PC-3 (cell line): ENCODE data around the gene MSH2. TPM values are rescaled to one million over a fixed set of nuclear protein-coding genes. Genes with fewer than 3 reads are reported as not detected.

Experiments
- ATAC-seq: fragments of 200-7000 bp; cut with Tn5 transposase; 2 replicates; pipeline ENCODE4 v1.9.1; 2020; ENCODE audit warnings: mild to moderate bottlenecking, moderate library complexity
- BruUV-seq: library from RNA; stranded (reverse); fragments of 400-500 nt; replicated peaks from 2 replicates; lab custom pipeline; 2021; lab: Mats Ljungman, UMichigan
- CTCF ChIA-PET: fragments of 300-600 bp; sonication (Branson Sonifier 250); formaldehyde crosslinking; loops from one replicate; lab custom pipeline; 2022; ENCODE audit warnings: antibody characterized with exemption; lab: Charles Lee
- POLR2A ChIA-PET: fragments of 300-600 bp; sonication (Branson Sonifier 250); formaldehyde crosslinking; loops from one replicate; lab custom pipeline; 2022; ENCODE audit warnings: antibody characterized with exemption; ENCODE audit not compliant: unreplicated experiment; lab: Charles Lee
- DNase-seq: peaks from one replicate; pipeline ENCODE4 v3.0.0-alpha.2; 2015
- H2AFZ ChIP-seq: fragments of 300-600 bp; sonication (generic); 2 replicates; pipeline ENCODE4 v1.6.0; 2016; ENCODE audit warnings: antibody characterized with exemption, low read length
- H3F3A ChIP-seq: fragments of 300-600 bp; sonication (generic); one replicate; pipeline ENCODE4 v1.6.0; 2017; ENCODE audit warnings: antibody characterized with exemption, low read length, control low read depth, mild to moderate bottlenecking; ENCODE audit not compliant: unreplicated experiment
- H3K27ac ChIP-seq: fragments of 300-600 bp; sonication (generic); 2 replicates; pipeline ENCODE4 v1.5.1; 2016; ENCODE audit warnings: mild to moderate bottlenecking, low read length
- H3K27me3 ChIP-seq: fragments of 300-600 bp; sonication (generic); 2 replicates; pipeline ENCODE4 v1.6.1; 2016; ENCODE audit warnings: low read length, mixed read lengths
- H3K36me3 ChIP-seq: fragments of 300-600 bp; sonication (generic); 2 replicates; pipeline ENCODE4 v1.6.1; 2016; ENCODE audit warnings: low read depth, mixed run types, low read length, mixed read lengths
- H3K4me1 ChIP-seq: fragments of 300-600 bp; sonication (generic); 2 replicates; pipeline ENCODE4 v1.5.1; 2016; ENCODE audit warnings: low read length; ENCODE audit not compliant: insufficient read depth
- H3K4me2 ChIP-seq: fragments of 300-600 bp; sonication (generic); 2 replicates; pipeline ENCODE4 v1.6.0; 2016; ENCODE audit warnings: low read length
- H3K4me3 ChIP-seq: fragments of 300-600 bp; sonication (generic); 2 replicates; pipeline ENCODE4 v1.5.1; 2016; ENCODE audit warnings: mild to moderate bottlenecking, low read length, mixed read lengths
- H3K79me2 ChIP-seq: fragments of 300-600 bp; sonication (generic); 2 replicates; pipeline ENCODE4 v1.6.1; 2017; ENCODE audit warnings: low read length, mixed read lengths
- H3K9ac ChIP-seq: fragments of 300-600 bp; sonication (generic); 2 replicates; pipeline ENCODE4 v1.6.0; 2016; ENCODE audit warnings: mild to moderate bottlenecking, low read length
- H3K9me2 ChIP-seq: fragments of 300-600 bp; sonication (generic); replicated peaks from 2 replicates; pipeline ENCODE4 v1.6.1; 2016; ENCODE audit warnings: mixed run types, low read length, mixed read lengths
- H3K9me3 ChIP-seq: fragments of 300-600 bp; sonication (generic); 2 replicates; pipeline ENCODE4 v1.6.1; 2016; ENCODE audit warnings: low read length, mixed read lengths
- H4K20me1 ChIP-seq: fragments of 300-600 bp; sonication (generic); 2 replicates; pipeline ENCODE4 v1.6.1; 2016; ENCODE audit warnings: low read length, mixed read lengths
- EZH2 ChIP-seq: fragments of 300-600 bp; sonication (generic); IDR thresholded peaks from one replicate; pipeline ENCODE4 v1.6.1; 2017; ENCODE audit warnings: antibody characterized with exemption, mild to moderate bottlenecking, low read length; ENCODE audit not compliant: unreplicated experiment
- EZH2phosphoT487 ChIP-seq: fragments of 300-600 bp; sonication (generic); IDR thresholded peaks from 2 replicates; pipeline ENCODE4 v1.6.1; 2018; ENCODE audit warnings: mild to moderate bottlenecking, antibody characterized with exemption, low read length, borderline replicate concordance
- intact Hi-C: fragments of 100-400 bp; cut with micrococcal nuclease; formaldehyde crosslinking; loops from 2 replicates; pipeline ENCODE4 v1.9.0; 2023
- total RNA-seq: library from RNA; depleted of rRNA; stranded (reverse); fragments of >200 nt; gene quantifications from 2 replicates; pipeline ENCODE4 v1.2.3, GENCODE V29; 2014
- TF ChIP-seq, protein P1 (sequence below): fragments of 300-600 bp; sonication (generic); conservative IDR thresholded peaks from 2 replicates; pipeline ENCODE4 v1.5.1; 2017; ENCODE audit warnings: antibody characterized with exemption, low read depth, mild to moderate bottlenecking, low read length

Gene MSH2
- total RNA-seq, 1 experiment from 2014 or later: 70.7 TPM

- DNase-seq: no peak
- no peak overlapping the region for H2AFZ ChIP-seq
- no peak overlapping the region for H3K27ac ChIP-seq
- H3K9ac ChIP-seq: no peak overlapping the region
- ChIA-PET CTCF (no interaction called here), POLR2A (no interaction called here)
- no peaks in the 10 kb centered on the region for H3F3A ChIP-seq
- H3K4me3 ChIP-seq: no peak overlapping the region
- BruUV-seq: no TSS peak
- intact Hi-C loops: no loop called here
- H3K9me3 ChIP-seq: no peaks in the 10 kb centered on the region
- H3K9me2 ChIP-seq: no peaks in the 10 kb centered on the region
- no peaks in the 10 kb centered on the region for H3K27me3 ChIP-seq
- peaks cover 4% of the 10 kb centered on the region; the same call in 1 of the 2 replicates for H3K4me1 ChIP-seq
- no peaks in the 10 kb centered on the region for H4K20me1 ChIP-seq
- no peaks in the 10 kb centered on the region for H3K36me3 ChIP-seq
- no peaks in the 10 kb centered on the region for H3K79me2 ChIP-seq
- no peak overlapping the region for H3K4me2 ChIP-seq
- ATAC-seq: no peak
- TF ChIP-seq EZH2phosphoT487 (no peak), EZH2 (no peak)
- TF ChIP-seq, protein P1, sequence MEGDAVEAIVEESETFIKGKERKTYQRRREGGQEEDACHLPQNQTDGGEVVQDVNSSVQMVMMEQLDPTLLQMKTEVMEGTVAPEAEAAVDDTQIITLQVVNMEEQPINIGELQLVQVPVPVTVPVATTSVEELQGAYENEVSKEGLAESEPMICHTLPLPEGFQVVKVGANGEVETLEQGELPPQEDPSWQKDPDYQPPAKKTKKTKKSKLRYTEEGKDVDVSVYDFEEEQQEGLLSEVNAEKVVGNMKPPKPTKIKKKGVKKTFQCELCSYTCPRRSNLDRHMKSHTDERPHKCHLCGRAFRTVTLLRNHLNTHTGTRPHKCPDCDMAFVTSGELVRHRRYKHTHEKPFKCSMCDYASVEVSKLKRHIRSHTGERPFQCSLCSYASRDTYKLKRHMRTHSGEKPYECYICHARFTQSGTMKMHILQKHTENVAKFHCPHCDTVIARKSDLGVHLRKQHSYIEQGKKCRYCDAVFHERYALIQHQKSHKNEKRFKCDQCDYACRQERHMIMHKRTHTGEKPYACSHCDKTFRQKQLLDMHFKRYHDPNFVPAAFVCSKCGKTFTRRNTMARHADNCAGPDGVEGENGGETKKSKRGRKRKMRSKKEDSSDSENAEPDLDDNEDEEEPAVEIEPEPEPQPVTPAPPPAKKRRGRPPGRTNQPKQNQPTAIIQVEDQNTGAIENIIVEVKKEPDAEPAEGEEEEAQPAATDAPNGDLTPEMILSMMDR: no peak
Observed at GRCh38 chr2:47525167-47525566, 122.2 kb downstream of the MSH2 start.

DNA sequence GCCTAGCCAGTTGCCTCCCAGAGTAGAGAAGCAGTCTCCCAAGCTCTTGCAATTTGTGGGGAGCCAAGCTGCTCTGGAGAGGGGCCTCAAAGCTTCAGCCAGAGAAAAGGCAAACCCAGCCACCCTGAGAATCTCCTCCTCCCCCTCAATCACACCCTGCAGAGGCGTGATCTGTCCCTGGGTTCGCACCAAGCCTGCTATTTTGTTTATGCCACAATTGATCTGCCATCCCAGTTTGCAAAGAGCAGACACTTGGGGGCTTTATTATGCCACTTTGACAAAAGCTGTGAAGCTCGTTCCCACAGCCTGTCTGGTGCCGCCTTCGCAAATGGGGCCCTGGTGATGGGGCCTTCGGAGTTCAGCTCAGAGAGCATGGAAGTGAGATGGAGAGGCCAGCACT lies 125.5 kb downstream of the MSH2 start:
- H3K4me1 ChIP-seq: peaks cover 2% of the 10 kb centered on the region; the same call in 1 of the 2 replicates
- no peaks in the 10 kb centered on the region for H3K9me2 ChIP-seq
- TF ChIP-seq EZH2phosphoT487 (no peak), EZH2 (no peak)
- TF ChIP-seq, protein P1: no peak
- no peak overlapping the region for H3K27ac ChIP-seq
- no TSS peak for BruUV-seq
- ATAC-seq (no peak), DNase-seq (no peak)
- no peak overlapping the region for H3K4me2 ChIP-seq
- ChIA-PET CTCF (interaction anchor here (0.6 kb wide), 1 partner anchor 37 kb away, joined by 3 read pairs; no protein-coding TSS in a partner anchor), POLR2A (no interaction called here)
- no peak overlapping the region for H2AFZ ChIP-seq
- H3K79me2 ChIP-seq: no peaks in the 10 kb centered on the region
- H3K9me3 ChIP-seq: no peaks in the 10 kb centered on the region
- no peaks in the 10 kb centered on the region for H3K36me3 ChIP-seq
- intact Hi-C loops: no loop called here
- H3K27me3 ChIP-seq: no peaks in the 10 kb centered on the region
- H3F3A ChIP-seq: no peaks in the 10 kb centered on the region
- no peak overlapping the region for H3K4me3 ChIP-seq
- no peaks in the 10 kb centered on the region for H4K20me1 ChIP-seq
- no peak overlapping the region for H3K9ac ChIP-seq

GRCh38 chr2:47528874-47529273 lies 125.9 kb downstream of the MSH2 start:
- ChIA-PET POLR2A (no interaction called here), CTCF (interaction anchor here (0.6 kb wide), 1 partner anchor 36 kb away, joined by 3 read pairs; no protein-coding TSS in a partner anchor)
- intact Hi-C loops: no loop called here
- H3K4me1 ChIP-seq: peaks cover 6% of the 10 kb centered on the region
- H4K20me1 ChIP-seq: no peaks in the 10 kb centered on the region
- no peak overlapping the region for H2AFZ ChIP-seq
- no peaks in the 10 kb centered on the region for H3K27me3 ChIP-seq
- no peak overlapping the region for H3K4me2 ChIP-seq
- H3K27ac ChIP-seq: no peak overlapping the region
- H3K9me2 ChIP-seq: no peaks in the 10 kb centered on the region
- no peak overlapping the region for H3K4me3 ChIP-seq
- H3K9ac ChIP-seq: no peak overlapping the region
- no TSS peak for BruUV-seq
- no peak for TF ChIP-seq EZH2phosphoT487
- TF ChIP-seq, protein P1: no peak
- no peaks in the 10 kb centered on the region for H3K36me3 ChIP-seq
- H3F3A ChIP-seq: no peaks in the 10 kb centered on the region
- H3K9me3 ChIP-seq: no peaks in the 10 kb centered on the region
- DNase-seq (no peak), ATAC-seq (no peak)
- no peaks in the 10 kb centered on the region for H3K79me2 ChIP-seq
